ENCODE results near the gene ANKRD37. TPM values are rescaled to one million over a fixed set of nuclear protein-coding genes. Genes with fewer than 3 reads are reported as not detected.

The ANKRD37 gene
- total RNA-seq, 1 experiment from 2014 or later: 3.7 TPM

GRCh38 chr4:185374573-185374972, 22.1 kb upstream of the ANKRD37 start:
- H2BK15ac ChIP-seq (ENCODE audit: low read depth, low read length): no peak overlapping the region
- H3K27me3 Mint-ChIP-seq (ENCODE audit: low read depth): no peaks in the 10 kb centered on the region
- no peak overlapping the region for H4K5ac ChIP-seq (ENCODE audit: insufficient read length, low read depth, low read length)
- no peak overlapping the region for H3K4me2 ChIP-seq (ENCODE audit: insufficient read depth, insufficient read length, low read length)
- no peak overlapping the region for H2AK5ac ChIP-seq (ENCODE audit: insufficient read length, low read length)
- H4K8ac ChIP-seq (replicated peaks; ENCODE audit: insufficient read length, low read depth, low read length): no peak overlapping the region
- no peak overlapping the region for H4K91ac ChIP-seq (ENCODE audit: insufficient read length, low read depth, low read length)
- no peaks in the 10 kb centered on the region for H3K27me3 ChIP-seq (ENCODE audit: insufficient read depth, low read length)
- H3K27ac Mint-ChIP-seq: no peak overlapping the region
- H2BK5ac ChIP-seq (ENCODE audit: insufficient read length, low read length): no peak overlapping the region
- WGBS (ENCODE audit: extremely low coverage, insufficient read length, low lambda C conversion rate): no CpG with 5 or more reads among the region's 6 CpGs
- no peaks in the 10 kb centered on the region for H3K79me2 ChIP-seq (ENCODE audit: insufficient read depth, low read length)
- H3K18ac ChIP-seq (ENCODE audit: insufficient read length, low read depth, low read length): no peak overlapping the region
- no peaks in the 10 kb centered on the region for H4K20me1 ChIP-seq (ENCODE audit: control insufficient read depth, insufficient read depth, insufficient read length)
- H2AFZ ChIP-seq (ENCODE audit: low read length): no peak overlapping the region
- DNase-seq: no peak
- no peak overlapping the region for H3K23ac ChIP-seq (ENCODE audit: insufficient read length, low read depth, low read length)
- peaks cover 0 to 9% (median 7%) of the 10 kb centered on the region in 3 experiments; a peak in 4 of 7 replicates for H3K36me3 Mint-ChIP-seq (ENCODE audit: insufficient read depth in 1 of 3, low read depth in 3 of 3)
- H2BK12ac ChIP-seq (ENCODE audit: insufficient read length, low read depth, low read length): no peak overlapping the region
- H3K4me1 ChIP-seq (ENCODE audit: insufficient read depth, low read length): no peaks in the 10 kb centered on the region; the same call in 1 of the 2 replicates
- H3K4ac ChIP-seq (ENCODE audit: low read depth, low read length): no peak overlapping the region
- H3K14ac ChIP-seq (ENCODE audit: insufficient read depth, low read length): no peak overlapping the region
- TF ChIP-seq CTCF (conservative IDR thresholded peaks at IDR 0.05): no peak
- no peaks in the 10 kb centered on the region for H3K23me2 ChIP-seq (ENCODE audit: insufficient read length, low read depth, low read length, poor library complexity, severe bottlenecking)
- no peaks in the 10 kb centered on the region for H3K79me1 ChIP-seq (ENCODE audit: insufficient read depth, low read depth, low read length, poor library complexity, severe bottlenecking)
- H3K9ac ChIP-seq (ENCODE audit: extremely low read depth, insufficient read length, low read length): no peak overlapping the region
- H3K9me3 ChIP-seq (ENCODE audit: control insufficient read depth, low read depth, low read length): no peaks in the 10 kb centered on the region
- H3T11ph ChIP-seq (ENCODE audit: low read length): no peak overlapping the region
- H3K27ac ChIP-seq (ENCODE audit: insufficient read length, low read depth, low read length): no peak overlapping the region
- peaks cover 12 to 14% of the 10 kb centered on the region in 2 experiments; a peak in 3 of 4 replicates for H3K4me1 Mint-ChIP-seq
- H2BK120ac ChIP-seq (ENCODE audit: low read depth, low read length, poor library complexity, severe bottlenecking): no peak overlapping the region
- no peaks in the 10 kb centered on the region for H3K9me3 Mint-ChIP-seq
- H3K56ac ChIP-seq (ENCODE audit: insufficient read length, low read depth, low read length): no peak overlapping the region
- no peak overlapping the region for H3K4me3 Mint-ChIP-seq
- H2BK20ac ChIP-seq (ENCODE audit: low read depth, low read length, poor library complexity, severe bottlenecking): no peak overlapping the region

All from H9 (cell line).